ENCODE measurements around the gene SNHG17. TPM values are rescaled to one million over a fixed set of nuclear protein-coding genes. Genes with fewer than 3 reads are reported as not detected.

The SNHG17 gene
- total and polyA plus RNA-seq, 9 of the 15 experiments (the other 6 are each of a cell fraction or from before 2014, with no cell fraction given) = 29.8 to 106 (median 57.7) TPM

- TF ChIP-seq, protein P1, sequence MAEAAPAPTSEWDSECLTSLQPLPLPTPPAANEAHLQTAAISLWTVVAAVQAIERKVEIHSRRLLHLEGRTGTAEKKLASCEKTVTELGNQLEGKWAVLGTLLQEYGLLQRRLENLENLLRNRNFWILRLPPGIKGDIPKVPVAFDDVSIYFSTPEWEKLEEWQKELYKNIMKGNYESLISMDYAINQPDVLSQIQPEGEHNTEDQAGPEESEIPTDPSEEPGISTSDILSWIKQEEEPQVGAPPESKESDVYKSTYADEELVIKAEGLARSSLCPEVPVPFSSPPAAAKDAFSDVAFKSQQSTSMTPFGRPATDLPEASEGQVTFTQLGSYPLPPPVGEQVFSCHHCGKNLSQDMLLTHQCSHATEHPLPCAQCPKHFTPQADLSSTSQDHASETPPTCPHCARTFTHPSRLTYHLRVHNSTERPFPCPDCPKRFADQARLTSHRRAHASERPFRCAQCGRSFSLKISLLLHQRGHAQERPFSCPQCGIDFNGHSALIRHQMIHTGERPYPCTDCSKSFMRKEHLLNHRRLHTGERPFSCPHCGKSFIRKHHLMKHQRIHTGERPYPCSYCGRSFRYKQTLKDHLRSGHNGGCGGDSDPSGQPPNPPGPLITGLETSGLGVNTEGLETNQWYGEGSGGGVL (CRISPR knock-in tag; IDR thresholded peaks at IDR 0.05) = no peak
- no peak for TF ChIP-seq MTF1 (CRISPR knock-in tag; IDR thresholded peaks at IDR 0.05; ENCODE audit: borderline replicate concordance)
- no peak for TF ChIP-seq HOXB6 (CRISPR knock-in tag; IDR thresholded peaks at IDR 0.05; ENCODE audit: borderline replicate concordance)
- no peak for TF ChIP-seq CTCF (IDR thresholded peaks at IDR 0.05 in 2 of 3, conservative IDR thresholded peaks at IDR 0.05 in 1 of 3; ENCODE audit: insufficient read depth in 2 of 3, low read depth in 1 of 3, low read length in 3 of 3)
- no peak for TF ChIP-seq ZNF512 (tag; IDR thresholded peaks at IDR 0.05)
These were observed 23.2 kb upstream of the SNHG17 start (continued) for GRCh38 chr20:38458314-38458713.

Data from K562 (cell line).